H1 (cell line): ENCODE results near the gene S100A8. TPM values are rescaled to one million over a fixed set of nuclear protein-coding genes. Genes with fewer than 3 reads are reported as not detected.

Source experiments
- CTCF ChIA-PET: fragments of 300-600 bp; sonication (Branson Sonifier 250); formaldehyde crosslinking; loops from one replicate; lab custom pipeline; 2021; ENCODE audit not compliant: partially characterized antibody; lab: Charles Lee
- POLR2A ChIA-PET: fragments of 300-600 bp; sonication (Branson Sonifier 250); formaldehyde crosslinking; loops from one replicate; lab custom pipeline; 2021; ENCODE audit warnings: inconsistent platforms; ENCODE audit not compliant: partially characterized antibody; lab: Charles Lee
- DNase-seq, 2 experiments: peaks; one replicate each; pipeline versions ENCODE4 v3.0.0 to v3.0.0-alpha.2; 2010 to 2022; ENCODE audit warnings: low spot score in 2 of 2, low read depth in 1 of 2, mixed read lengths in 1 of 2
- FAIRE-seq: peaks from 2 replicates; lab custom pipeline; 2011; peaks lifted over from hg19 to GRCh38; lab: Jason Lieb, UNC
- H2AFZ ChIP-seq: 2 replicates; pipeline ENCODE4 v1.8.1; 2012; ENCODE audit warnings: low read length, inconsistent platforms
- H2AK5ac ChIP-seq: 2 replicates; pipeline ENCODE4 v1.6.1; 2013; ENCODE audit warnings: low read depth, low read length
- H2BK120ac ChIP-seq: replicated peaks from 2 replicates; pipeline ENCODE3; 2013; ENCODE audit warnings: low read depth, low read length, inconsistent platforms
- H2BK12ac ChIP-seq: 2 replicates; pipeline ENCODE4 v1.6.1; 2013; ENCODE audit warnings: low read depth, low read length
- H2BK15ac ChIP-seq: 2 replicates; pipeline ENCODE4 v1.6.1; 2013; ENCODE audit warnings: low read length
- H2BK20ac ChIP-seq: 2 replicates; pipeline ENCODE4 v1.6.1; 2013; ENCODE audit warnings: low read length
- H2BK5ac ChIP-seq: 2 replicates; pipeline ENCODE4 v1.6.1; 2013; ENCODE audit warnings: low read depth, low read length
- H3K14ac ChIP-seq: 2 replicates; pipeline ENCODE4 v1.6.1; 2013; ENCODE audit warnings: inconsistent platforms; ENCODE audit not compliant: insufficient read length
- H3K18ac ChIP-seq: 2 replicates; pipeline ENCODE4 v1.6.1; 2013; ENCODE audit warnings: low read length; ENCODE audit errors: extremely low read depth
- H3K23ac ChIP-seq: 2 replicates; pipeline ENCODE4 v1.6.1; 2013; ENCODE audit warnings: inconsistent platforms; ENCODE audit not compliant: insufficient read length
- H3K23me2 ChIP-seq: 2 replicates; pipeline ENCODE4 v1.6.1; 2013; ENCODE audit warnings: low read depth, low read length
- H3K27ac ChIP-seq: 2 replicates; pipeline ENCODE4 v1.6.1; 2011; ENCODE audit warnings: low read depth, low read length, inconsistent platforms
- H3K27me3 ChIP-seq, 4 experiments: replicated peaks in 1 of 4; 1 replicate in 1 of 4; 2 replicates in 3 of 4; pipeline versions ENCODE4 v1.6.1 to v1.8.1; 2011 to 2013; ENCODE audit warnings: low read length in 3 of 4, mild to moderate bottlenecking in 3 of 4, inconsistent platforms in 2 of 4, mixed read lengths in 2 of 4, moderate library complexity in 1 of 4; ENCODE audit not compliant: control insufficient read depth in 3 of 4, insufficient read depth in 3 of 4; ENCODE audit errors: extremely low read depth in 1 of 4
- H3K36me3 ChIP-seq, 4 experiments: 2 replicates each; pipeline versions ENCODE4 v1.6.1 to v1.8.1; 2011 to 2013; ENCODE audit warnings: mild to moderate bottlenecking in 4 of 4, low read length in 3 of 4, moderate library complexity in 2 of 4, control low read depth in 1 of 4, inconsistent platforms in 1 of 4; ENCODE audit not compliant: insufficient read depth in 4 of 4, control insufficient read depth in 2 of 4
- H3K4ac ChIP-seq: replicated peaks from 2 replicates; pipeline ENCODE3; 2013; ENCODE audit warnings: low read length, low read depth, mixed read lengths, inconsistent platforms; ENCODE audit not compliant: insufficient read length
- H3K4me1 ChIP-seq, 4 experiments: replicated peaks in 1 of 4; 1 replicate in 1 of 4; 2 replicates in 3 of 4; pipeline versions ENCODE4 v1.6.1 to v1.8.1; 2011 to 2013; ENCODE audit warnings: low read length in 3 of 4, inconsistent platforms in 2 of 4, mixed read lengths in 1 of 4; ENCODE audit not compliant: insufficient read depth in 4 of 4, control insufficient read depth in 3 of 4
- H3K4me2 ChIP-seq, 2 experiments: 2 replicates each; pipeline versions ENCODE4 v1.6.1 to v1.8.1; 2011 to 2013; ENCODE audit warnings: low read depth in 2 of 2, low read length in 2 of 2, control low read depth in 1 of 2, inconsistent platforms in 1 of 2, mild to moderate bottlenecking in 1 of 2; ENCODE audit not compliant: insufficient read depth in 1 of 2
- H3K4me3 ChIP-seq, 4 experiments: fragments of 200-600, 300-600 bp in 1 of 4; sonication (generic), shearing (Covaris generic), sonication (Bioruptor Twin) in 1 of 4; 2 replicates each; pipeline versions ENCODE4 v1.5.1 to v1.8.1; 2011 to 2016; ENCODE audit warnings: low read length in 4 of 4, low read depth in 3 of 4, control low read depth in 2 of 4, inconsistent platforms in 2 of 4, mild to moderate bottlenecking in 2 of 4, mixed read lengths in 1 of 4, moderate library complexity in 1 of 4; ENCODE audit not compliant: insufficient read depth in 2 of 4; ENCODE audit errors: extremely low read depth in 1 of 4
- H3K56ac ChIP-seq: replicated peaks from 2 replicates; pipeline ENCODE3; 2013; ENCODE audit warnings: low read depth, mild to moderate bottlenecking, mixed read lengths, low read length, inconsistent platforms; ENCODE audit not compliant: insufficient read length
- H3K79me1 ChIP-seq: 2 replicates; pipeline ENCODE4 v1.6.1; 2013; ENCODE audit warnings: low read depth, low read length, control low read depth
- H3K79me2 ChIP-seq, 2 experiments: 2 replicates each; pipeline versions ENCODE4 v1.6.1 to v1.8.1; 2012 to 2013; ENCODE audit warnings: low read length in 2 of 2, mild to moderate bottlenecking in 2 of 2, inconsistent platforms in 1 of 2; ENCODE audit not compliant: insufficient read depth in 2 of 2, control insufficient read depth in 1 of 2
- H3K9ac ChIP-seq, 4 experiments: replicated peaks in 1 of 4; 1 replicate in 1 of 4; 2 replicates in 3 of 4; pipeline versions ENCODE4 v1.6.1 to v1.8.1; 2011 to 2013; ENCODE audit warnings: low read depth in 3 of 4, low read length in 3 of 4, control low read depth in 2 of 4, mild to moderate bottlenecking in 2 of 4, moderate library complexity in 2 of 4, inconsistent platforms in 1 of 4; ENCODE audit errors: extremely low read depth in 1 of 4
- H3K9me3 ChIP-seq, 2 experiments: 2 replicates each; pipeline versions ENCODE4 v1.6.1 to v1.8.1; 2012 to 2013; ENCODE audit warnings: mild to moderate bottlenecking in 2 of 2, moderate library complexity in 2 of 2, control low read depth in 1 of 2, inconsistent platforms in 1 of 2, low read depth in 1 of 2, low read length in 1 of 2, mixed read lengths in 1 of 2; ENCODE audit not compliant: insufficient read depth in 2 of 2
- H4K20me1 ChIP-seq, 2 experiments: replicated peaks in 1 of 2; 2 replicates each; pipeline versions ENCODE3 to v1.8.1; 2011 to 2013; ENCODE audit warnings: inconsistent platforms in 2 of 2, low read length in 2 of 2, mild to moderate bottlenecking in 1 of 2; ENCODE audit not compliant: insufficient read depth in 2 of 2, control insufficient read depth in 1 of 2
- H4K5ac ChIP-seq: 2 replicates; pipeline ENCODE4 v1.6.1; 2013; ENCODE audit warnings: low read length, low read depth, mixed read lengths, inconsistent platforms; ENCODE audit not compliant: insufficient read length
- H4K8ac ChIP-seq: 2 replicates; pipeline ENCODE4 v1.8.0; 2013; ENCODE audit warnings: mild to moderate bottlenecking, moderate library complexity, low read length, inconsistent platforms; ENCODE audit not compliant: insufficient read depth; ENCODE audit errors: extremely low read depth
- H4K91ac ChIP-seq: replicated peaks from 2 replicates; pipeline ENCODE3; 2013; ENCODE audit warnings: low read length, mixed read lengths, inconsistent platforms; ENCODE audit not compliant: insufficient read length
- CTBP2 ChIP-seq: IDR thresholded peaks from 2 replicates; pipeline ENCODE4 v1.7.0; 2011; ENCODE audit warnings: borderline replicate concordance, mild to moderate bottlenecking, moderate library complexity, mixed read lengths, low read length; ENCODE audit not compliant: insufficient read depth, insufficient read length
- EZH2 ChIP-seq: fragments of 200-600 bp; sonication (generic); IDR thresholded peaks from 2 replicates; pipeline ENCODE4 v1.7.1; 2012; ENCODE audit warnings: low read depth, mild to moderate bottlenecking, moderate library complexity, low read length, inconsistent platforms; ENCODE audit not compliant: severe bottlenecking
- FOSL1 ChIP-seq: IDR thresholded peaks from 2 replicates; pipeline ENCODE4 v1.6.1; 2011; ENCODE audit warnings: mild to moderate bottlenecking, low read depth, low read length, moderate library complexity; ENCODE audit not compliant: insufficient read depth
- HDAC6 ChIP-seq: IDR thresholded peaks from one replicate; pipeline ENCODE4 v1.7.1; 2012; ENCODE audit warnings: low read depth, mild to moderate bottlenecking, inconsistent platforms, low read length, moderate library complexity
- NANOG ChIP-seq: IDR thresholded peaks from 2 replicates; pipeline ENCODE4 v1.6.1; 2011; ENCODE audit warnings: low read length, low read depth, mild to moderate bottlenecking, inconsistent platforms; ENCODE audit not compliant: insufficient read depth, poor library complexity, severe bottlenecking
- POU5F1 ChIP-seq: IDR thresholded peaks from 2 replicates; pipeline ENCODE4 v1.6.1; 2011; ENCODE audit warnings: low read depth, mild to moderate bottlenecking, low read length, moderate library complexity
- RFX5 ChIP-seq: IDR thresholded peaks from 2 replicates; pipeline ENCODE4 v1.6.1; 2011; ENCODE audit warnings: low read depth, low read length, improper control_type of control experiment, borderline replicate concordance
- RNF2 ChIP-seq: fragments of 200-900, 300-1000 bp; sonication (generic); IDR thresholded peaks from 2 replicates; pipeline ENCODE4 v1.7.1; 2016; ENCODE audit warnings: borderline replicate concordance, low read depth, mild to moderate bottlenecking, antibody characterized with exemption, low read length; ENCODE audit not compliant: poor library complexity, severe bottlenecking; ENCODE audit errors: missing control alignments
- SAP30 ChIP-seq: fragments of 300-600 bp; sonication (generic); IDR thresholded peaks from 2 replicates; pipeline ENCODE4 v1.7.1; 2012; ENCODE audit warnings: low read length, moderate library complexity, mild to moderate bottlenecking, inconsistent platforms; ENCODE audit not compliant: insufficient read depth, insufficient replicate concordance
- TAF7 ChIP-seq: optimal IDR thresholded peaks from 2 replicates; pipeline ENCODE3; 2011; ENCODE audit warnings: low read depth, mild to moderate bottlenecking, inconsistent platforms, low read length, moderate library complexity, borderline replicate concordance
- ZNF274 ChIP-seq: IDR thresholded peaks from 2 replicates; pipeline ENCODE4 v1.7.0; 2012; ENCODE audit warnings: low read length, borderline replicate concordance; ENCODE audit errors: extremely low read depth
- WGBS, 2 experiments: shearing (Covaris generic) in 1 of 2; methylation state at CpG; one replicate each; pipeline versions ENCODE4 v1.1.6 to v1.1.7; 2013 to 2015; ENCODE audit warnings: low lambda C conversion rate in 2 of 2, mixed read lengths in 2 of 2, inconsistent platforms in 1 of 2, low coverage in 1 of 2, missing lambda C conversion rate in 1 of 2; ENCODE audit not compliant: insufficient replicate concordance in 2 of 2, insufficient coverage in 1 of 2, insufficient read length in 1 of 2; ENCODE audit errors: extremely low coverage in 1 of 2, missing lambda C conversion rate in 1 of 2; 5-methylcytosine and 5-hydroxymethylcytosine counted together
- polyA plus RNA-seq, 7 experiments: library from polyadenylated mRNA; depleted of rRNA in 3 of 7; stranded (reverse) in 5 of 7; unstranded in 2 of 7; fragments of >200 nt in 5 of 7; fragments of 200-250 nt in 2 of 7; gene quantifications; 1 replicate in 5 of 7; 2 replicates in 1 of 7; 4 replicates in 1 of 7; pipeline versions ENCODE4 v1.2.1 to v1.2.3, GENCODE V29; 2011 to 2013; ENCODE audit warnings: missing spikeins in 2 of 7, mixed read lengths in 2 of 7
- total RNA-seq: library from RNA; stranded (reverse); fragmentation: NEBNext Ultra II Directional; extraction: Animal tissue kit (Norgen Biotek cat#: 25700); gene quantifications from 2 replicates; pipeline ENCODE4 v1.2.1, GENCODE V29; 2021

The S100A8 gene
- total and polyA plus RNA-seq, 2 of the 8 experiments (the other 6 are each of a cell fraction or from before 2014, with no cell fraction given): not detected

DNA sequence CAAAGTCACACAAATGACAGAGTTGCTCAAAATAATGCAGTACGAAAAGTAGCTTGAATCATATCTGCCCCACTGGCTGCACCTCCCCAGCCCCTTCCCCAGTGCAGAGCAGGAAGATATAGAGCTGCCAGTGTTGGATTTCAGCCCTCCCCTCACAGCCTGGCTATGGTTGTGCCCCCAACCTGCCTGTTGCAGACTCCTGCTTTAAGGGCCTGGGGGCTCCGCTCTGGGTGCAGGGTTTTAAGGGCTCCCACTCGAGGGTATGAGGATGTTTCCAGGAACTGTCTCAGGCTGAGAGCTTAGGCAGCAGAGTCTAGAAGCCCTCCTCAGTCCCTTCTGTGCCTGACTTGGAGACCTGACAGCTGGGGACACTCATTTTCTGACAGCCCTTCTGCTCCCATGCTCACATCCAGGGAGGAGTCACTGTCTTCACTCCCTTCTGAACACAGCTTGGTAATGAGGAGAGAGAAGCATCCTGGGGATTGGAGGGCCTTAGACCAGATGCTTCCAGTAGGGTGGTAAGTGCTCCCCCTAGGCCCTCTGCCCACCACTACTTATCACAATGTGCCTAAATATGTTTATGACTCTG is 28.6 kb downstream of the S100A8 start:
- Histone ChIP-seq H3K18ac (no peak overlapping the region), H3K56ac (no peak overlapping the region), H3K14ac (no peak overlapping the region), H3K9ac (no peak overlapping the region), H3K9me3 (no peaks in the 10 kb centered on the region), H3K4ac (no peak overlapping the region), H3K36me3 (no peaks in the 10 kb centered on the region), H2AFZ (no peak overlapping the region), H2BK120ac (no peak overlapping the region), H4K5ac (no peak overlapping the region), H2AK5ac (no peak overlapping the region), H4K8ac (no peak overlapping the region), H3K27me3 (no peaks in the 10 kb centered on the region), H3K4me2 (no peak overlapping the region), H3K79me2 (no peaks in the 10 kb centered on the region), H2BK5ac (no peak overlapping the region), H2BK12ac (no peak overlapping the region), H4K20me1 (no peaks in the 10 kb centered on the region), H3K27ac (no peak overlapping the region), H2BK15ac (no peak overlapping the region), H3K79me1 (no peaks in the 10 kb centered on the region), H3K4me3 (no peak overlapping the region), H3K23me2 (no peaks in the 10 kb centered on the region; the same call in 1 of the 2 replicates), H4K91ac (no peak overlapping the region), H2BK20ac (no peak overlapping the region), H3K4me1 (no peaks in the 10 kb centered on the region; a peak in 1 of 7 replicates), H3K23ac (no peak overlapping the region)
- no peak for DNase-seq
- FAIRE-seq: no peak
- ChIA-PET POLR2A (no interaction called here), CTCF (interaction anchor here (1.2 to 2.5 kb wide), 5 partner anchors 9 to 206 kb away, joined by 3 to 15 read pairs (median 9); no protein-coding TSS in a partner anchor)
- WGBS, 2 experiments: 78% methylated on average over 3 of the region's 3 CpGs; no CpG with 5 or more reads in 1 of the 2 experiments
- TF ChIP-seq RNF2 (no peak), FOSL1 (no peak), NANOG (no peak), EZH2 (no peak), RFX5 (no peak), HDAC6 (no peak), CTBP2 (no peak), SAP30 (no peak), POU5F1 (no peak), TAF7 (no peak), ZNF274 (no peak)
